Activated CD4-positive, alpha-beta T cell treated with anti-CD3 and anti-CD28 coated beads for 48 hours (primary cell): ENCODE results near the gene LAT.
"Not testable (repeated sequence)": the region's sequence is repeated elsewhere in the genome, so short reads cannot be mapped to it uniquely, and the experiment has no call there.

Experiments
- DNase-seq: peaks from one replicate; pipeline ENCODE4 v3.0.0-alpha.2; 2020

The LAT gene

DNA sequence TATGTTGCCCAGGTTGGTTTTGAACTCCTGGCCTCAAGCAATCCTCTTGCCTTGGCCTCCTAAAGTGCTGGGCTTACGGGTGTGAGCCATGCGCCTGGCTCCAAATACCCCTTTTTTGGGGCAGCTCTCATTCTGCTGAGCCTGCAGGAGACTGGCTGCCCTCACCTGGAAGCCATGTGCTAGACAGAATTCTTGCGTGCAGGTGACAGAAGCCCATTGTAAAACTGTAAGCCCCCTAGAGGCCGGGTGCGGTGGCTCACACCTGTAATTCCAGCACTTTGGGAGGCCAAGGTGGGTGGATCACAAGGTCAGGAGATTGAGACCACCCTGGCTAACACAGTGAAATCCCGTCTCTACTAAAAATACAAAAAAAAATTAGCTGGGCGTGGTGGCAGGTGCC lies 4.5 kb upstream of the LAT start:
- DNase-seq = not testable (repeated sequence)

DNA sequence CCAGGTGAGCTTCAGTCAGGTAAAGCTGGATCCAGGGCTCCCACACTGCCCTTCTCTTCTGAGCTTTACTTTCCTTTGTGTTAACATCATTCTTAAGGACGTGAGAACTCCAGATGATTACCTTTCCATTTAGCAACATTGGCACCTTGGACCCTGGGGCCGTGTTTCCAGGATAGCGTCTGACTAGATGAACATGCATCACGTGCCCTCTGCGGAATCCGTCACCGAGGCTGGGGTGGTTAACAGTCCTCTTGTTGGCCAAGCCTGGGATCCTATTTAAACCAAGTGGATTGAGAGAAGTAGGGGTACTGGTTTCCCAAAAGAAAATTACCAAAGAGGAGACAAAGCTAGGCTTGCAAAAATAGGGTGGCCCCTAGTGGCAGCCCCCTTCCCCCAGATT lies 3.9 kb upstream of the LAT start:
- no peak for DNase-seq

DNA sequence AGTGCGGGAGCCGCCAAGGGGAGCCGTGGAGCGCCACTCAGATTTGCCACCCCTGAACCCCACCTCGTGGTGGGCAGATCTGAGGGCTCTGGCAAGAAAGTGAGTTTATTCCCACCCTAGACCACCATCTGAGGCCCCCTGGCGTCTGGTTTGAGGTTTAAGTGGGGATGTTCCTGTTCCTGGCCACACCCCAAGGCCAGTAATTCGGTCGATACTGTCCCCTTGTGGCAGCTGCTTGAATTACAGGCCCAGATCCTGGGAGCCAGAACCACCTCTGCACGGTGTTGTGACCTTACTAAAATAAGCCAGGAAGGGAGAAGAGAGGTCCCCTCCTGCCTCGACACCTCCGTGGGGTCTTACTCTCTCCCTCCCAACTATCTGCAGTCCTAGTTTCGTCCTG lies 3.3 kb upstream of the LAT start:
- peak; percentile 79 for DNase-seq

DNA sequence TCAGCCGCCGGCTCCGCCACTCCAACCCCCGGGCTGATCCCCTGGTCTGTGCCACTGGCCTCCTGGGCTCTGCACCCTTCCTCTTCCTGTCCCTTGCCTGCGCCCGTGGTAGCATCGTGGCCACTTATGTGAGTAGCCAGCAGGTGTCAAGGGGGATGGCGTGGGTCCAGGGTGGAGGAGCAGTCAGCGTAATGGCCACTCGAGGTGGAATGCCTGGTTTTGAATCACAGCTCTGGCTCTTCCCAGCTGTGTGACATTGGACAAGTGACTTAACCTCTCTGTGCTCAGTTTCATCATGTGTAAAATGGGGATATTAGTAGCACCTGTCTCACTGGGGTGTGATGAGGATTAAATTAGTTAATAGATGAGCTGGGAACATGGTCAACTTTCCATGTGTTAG lies 2.4 kb upstream of the LAT start:
- DNase-seq = no peak

DNA sequence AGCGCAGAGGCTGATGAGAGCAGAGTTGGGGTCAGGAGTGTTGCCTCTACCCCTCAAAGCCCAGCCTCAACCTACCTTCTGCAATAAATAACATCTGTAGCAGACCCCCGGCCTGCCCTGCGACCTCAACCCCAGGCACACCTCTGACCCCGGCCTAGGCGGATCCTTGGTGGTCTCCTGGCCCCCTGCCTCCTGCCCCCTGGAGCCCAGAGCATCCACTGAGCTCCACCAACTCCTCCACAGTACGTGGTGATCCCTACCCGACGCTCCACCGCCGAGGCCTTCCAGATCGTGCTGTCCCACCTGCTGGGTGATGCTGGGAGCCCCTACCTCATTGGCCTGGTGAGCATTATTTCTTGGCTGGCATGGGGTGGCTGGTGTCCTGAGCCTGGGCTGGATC lies 1.9 kb upstream of the LAT start:
- DNase-seq = no peak

DNA sequence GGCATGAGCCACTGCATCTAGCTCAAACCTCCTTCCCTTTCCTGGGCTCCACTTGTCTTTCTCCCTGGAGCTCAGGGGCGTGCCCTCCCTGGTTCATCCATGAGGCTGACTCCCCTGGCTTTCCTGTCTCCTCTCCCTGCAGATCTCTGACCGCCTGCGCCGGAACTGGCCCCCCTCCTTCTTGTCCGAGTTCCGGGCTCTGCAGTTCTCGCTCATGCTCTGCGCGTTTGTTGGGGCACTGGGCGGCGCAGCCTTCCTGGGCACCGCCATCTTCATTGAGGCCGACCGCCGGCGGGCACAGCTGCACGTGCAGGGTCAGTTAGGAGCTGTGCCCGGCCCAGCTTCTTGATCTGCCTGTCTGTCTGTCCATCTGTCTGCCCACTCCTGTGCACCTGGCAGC lies 1.2 kb upstream of the LAT start:
- DNase-seq = no peak

DNA sequence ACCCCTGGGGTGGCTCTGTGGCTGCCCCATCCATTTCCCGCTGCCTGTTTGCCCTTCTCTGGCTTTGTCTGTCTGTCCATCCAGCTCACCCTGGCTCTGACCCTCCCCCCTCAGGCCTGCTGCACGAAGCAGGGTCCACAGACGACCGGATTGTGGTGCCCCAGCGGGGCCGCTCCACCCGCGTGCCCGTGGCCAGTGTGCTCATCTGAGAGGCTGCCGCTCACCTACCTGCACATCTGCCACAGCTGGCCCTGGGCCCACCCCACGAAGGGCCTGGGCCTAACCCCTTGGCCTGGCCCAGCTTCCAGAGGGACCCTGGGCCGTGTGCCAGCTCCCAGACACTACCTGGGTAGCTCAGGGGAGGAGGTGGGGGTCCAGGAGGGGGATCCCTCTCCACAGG lies 761 bp upstream of the LAT start:
- no peak for DNase-seq

DNA sequence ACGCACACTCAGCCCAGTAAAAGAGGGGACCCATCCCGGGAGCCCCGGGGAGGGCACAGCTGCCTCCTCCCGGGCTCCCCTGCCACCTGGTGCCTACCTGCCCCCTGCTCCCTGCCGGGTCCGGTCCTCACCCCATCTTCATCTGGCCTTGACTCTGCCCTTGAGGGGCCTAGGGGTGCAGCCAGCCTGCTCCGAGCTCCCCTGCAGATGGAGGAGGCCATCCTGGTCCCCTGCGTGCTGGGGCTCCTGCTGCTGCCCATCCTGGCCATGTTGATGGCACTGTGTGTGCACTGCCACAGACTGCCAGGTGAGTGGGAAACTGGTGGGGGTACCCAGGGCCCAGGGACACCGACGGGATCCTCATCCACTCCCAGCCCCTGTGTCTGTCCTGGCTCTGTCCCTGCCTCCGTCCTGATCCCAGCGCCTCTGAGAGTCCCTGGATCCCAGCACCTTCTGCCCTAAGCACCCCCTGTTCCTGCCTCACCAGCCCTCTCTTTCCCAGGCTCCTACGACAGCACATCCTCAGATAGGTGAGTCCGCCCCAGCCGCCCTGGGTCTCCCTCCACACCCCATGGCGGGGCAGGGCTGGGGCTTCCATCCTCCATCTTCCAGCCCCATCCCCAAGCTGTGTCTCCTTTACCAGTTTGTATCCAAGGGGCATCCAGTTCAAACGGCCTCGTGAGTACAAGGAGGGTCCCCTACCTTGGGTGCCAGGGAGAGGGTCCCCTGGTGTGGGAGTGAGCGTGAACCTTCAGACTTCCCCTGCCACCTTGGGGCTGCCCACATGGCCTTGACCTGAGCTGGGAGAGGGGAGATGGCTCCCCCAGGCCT lies 574 bp downstream of the LAT start:
- DNase-seq = peak; percentile 44

DNA sequence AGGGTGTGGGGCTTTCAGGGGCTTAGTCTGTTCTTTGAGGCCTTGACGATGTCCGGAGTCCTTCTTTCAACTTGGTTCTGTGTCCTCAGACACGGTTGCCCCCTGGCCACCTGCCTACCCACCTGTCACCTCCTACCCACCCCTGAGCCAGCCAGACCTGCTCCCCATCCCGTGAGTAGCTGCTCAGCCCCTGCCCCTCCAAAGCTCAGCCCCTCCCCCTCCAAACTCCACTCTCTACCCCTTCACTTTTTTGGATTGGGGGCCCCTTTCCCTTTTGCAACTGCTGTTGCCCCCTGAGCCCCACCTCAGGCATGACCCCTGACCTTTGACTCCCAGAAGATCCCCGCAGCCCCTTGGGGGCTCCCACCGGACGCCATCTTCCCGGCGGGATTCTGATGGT lies 1.2 kb downstream of the LAT start:
- DNase-seq = no peak

DNA sequence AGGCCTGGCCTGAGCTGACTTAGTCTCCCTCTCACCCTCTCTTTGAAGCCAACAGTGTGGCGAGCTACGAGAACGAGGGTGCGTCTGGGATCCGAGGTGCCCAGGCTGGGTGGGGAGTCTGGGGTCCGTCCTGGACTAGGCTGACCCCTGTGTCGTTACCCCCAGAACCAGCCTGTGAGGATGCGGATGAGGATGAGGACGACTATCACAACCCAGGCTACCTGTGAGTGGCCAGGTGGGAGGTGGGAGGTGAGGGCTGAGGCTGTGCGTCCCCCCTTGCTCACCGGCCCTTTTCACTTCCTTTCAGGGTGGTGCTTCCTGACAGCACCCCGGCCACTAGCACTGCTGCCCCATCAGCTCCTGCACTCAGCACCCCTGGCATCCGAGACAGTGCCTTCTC lies 1.6 kb downstream of the LAT start:
- DNase-seq = peak; percentile 44

DNA sequence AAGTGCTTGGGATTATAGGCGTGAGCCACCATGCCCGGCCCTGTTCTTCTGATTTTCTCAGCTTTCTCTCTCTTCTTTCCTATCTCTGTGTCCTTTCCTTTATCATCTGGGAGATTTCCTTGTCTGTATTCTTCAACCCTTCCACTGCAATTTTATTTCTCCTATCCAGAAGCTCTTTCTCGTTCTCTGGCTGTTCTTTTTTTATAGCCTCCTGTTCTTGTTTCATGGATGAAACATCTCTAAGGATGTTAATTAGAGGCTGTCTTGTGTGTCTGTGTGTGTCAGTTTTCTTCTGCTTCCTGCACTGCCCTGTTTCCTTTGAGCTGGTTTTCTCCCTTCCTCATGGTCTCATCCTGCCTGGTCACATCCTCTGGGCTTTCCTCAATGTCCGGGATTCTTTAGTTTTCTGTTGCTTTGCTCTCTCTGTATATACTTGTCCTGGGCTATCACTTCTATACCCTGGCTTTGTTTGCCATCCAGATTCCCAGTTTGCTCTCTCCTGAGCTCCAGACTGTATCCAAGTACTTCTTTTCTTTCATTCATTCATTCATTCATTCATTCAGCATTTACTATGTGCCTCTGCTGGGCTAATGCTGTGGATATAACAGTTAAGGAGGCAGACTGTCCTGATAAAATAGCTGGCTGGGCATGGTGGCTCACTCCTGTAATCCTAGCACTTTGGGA lies 2.5 kb downstream of the LAT start:
- DNase-seq = no peak

DNA sequence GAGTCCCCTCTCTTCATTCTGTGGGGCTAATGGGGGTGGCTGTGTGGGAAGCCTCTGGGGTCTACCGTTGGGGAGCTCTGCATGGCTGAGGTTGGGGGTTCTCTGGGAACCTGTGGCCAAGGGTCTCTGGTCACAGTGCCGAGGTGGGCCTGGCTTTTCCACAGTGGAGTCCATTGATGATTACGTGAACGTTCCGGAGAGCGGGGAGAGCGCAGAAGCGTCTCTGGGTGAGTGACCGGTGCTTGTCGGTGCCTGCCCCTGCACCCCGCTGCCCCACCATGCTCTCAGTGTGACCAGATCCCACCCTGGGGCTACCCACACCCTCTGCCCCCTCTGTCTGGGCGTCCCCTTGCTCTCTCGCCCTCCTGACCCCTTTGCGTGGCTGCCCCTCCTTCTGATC lies 4.5 kb downstream of the LAT start:
- no peak for DNase-seq

DNA sequence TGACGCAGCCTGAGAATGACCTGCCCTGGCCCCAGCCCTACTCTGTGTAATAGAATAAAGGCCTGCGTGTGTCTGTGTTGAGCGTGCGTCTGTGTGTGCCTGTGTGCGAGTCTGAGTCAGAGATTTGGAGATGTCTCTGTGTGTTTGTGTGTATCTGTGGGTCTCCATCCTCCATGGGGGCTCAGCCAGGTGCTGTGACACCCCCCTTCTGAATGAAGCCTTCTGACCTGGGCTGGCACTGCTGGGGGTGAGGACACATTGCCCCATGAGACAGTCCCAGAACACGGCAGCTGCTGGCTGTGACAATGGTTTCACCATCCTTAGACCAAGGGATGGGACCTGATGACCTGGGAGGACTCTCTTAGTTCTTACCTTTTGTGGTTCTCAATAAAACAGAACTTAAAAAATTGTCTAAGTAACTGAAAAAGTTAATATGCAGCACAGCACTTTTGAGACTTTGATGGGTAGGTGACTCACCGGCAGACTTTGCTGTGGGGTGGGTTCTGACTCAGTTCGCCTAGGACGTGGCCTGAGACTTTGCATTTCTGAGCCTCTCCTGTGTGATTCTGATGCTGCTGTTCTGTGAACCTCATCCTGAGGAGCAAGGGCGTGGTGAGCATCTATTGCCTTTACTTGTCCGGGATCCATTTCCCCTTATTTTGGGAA lies 5.7 kb downstream of the LAT start:
- DNase-seq = peak; percentile 83

DNA sequence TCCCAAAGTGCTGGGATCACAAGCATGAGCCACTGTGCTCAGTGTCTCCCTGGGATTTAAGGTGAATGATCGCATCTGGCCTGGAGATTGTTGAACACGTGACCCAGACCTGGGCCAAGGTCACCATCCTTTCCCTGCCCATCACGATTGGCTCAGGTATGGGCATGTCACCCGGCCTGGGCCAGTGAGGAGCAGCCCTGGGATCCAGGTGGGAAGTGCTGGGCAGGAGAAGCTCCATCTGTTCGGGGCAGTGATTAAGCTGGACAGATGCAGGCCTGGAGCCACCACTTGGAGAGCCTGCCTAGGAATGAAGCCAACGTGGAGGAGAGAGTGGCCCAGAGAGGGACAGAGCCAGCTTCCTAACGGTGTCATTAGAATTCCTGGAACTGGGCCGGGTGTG lies 6.8 kb downstream of the LAT start:
- DNase-seq = no peak

DNA sequence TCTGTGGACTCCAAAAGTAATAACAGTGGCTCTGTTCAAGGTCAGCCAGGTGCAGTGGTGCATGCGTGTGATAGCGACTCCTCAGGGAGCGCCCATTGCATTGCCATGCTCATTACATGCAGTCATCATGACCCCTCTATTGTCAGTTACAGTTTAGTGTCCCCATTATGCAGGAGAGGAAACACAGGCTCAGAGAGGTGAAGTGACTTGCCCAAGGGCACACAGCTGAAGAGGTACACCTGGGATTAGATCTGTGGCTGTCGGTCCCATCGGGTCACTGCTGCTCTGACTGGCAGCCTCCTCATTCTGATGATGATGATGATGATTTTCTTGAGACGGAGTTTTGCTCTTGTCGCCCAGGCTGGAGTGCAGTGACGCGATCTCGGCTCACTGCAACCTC lies 7.6 kb downstream of the LAT start:
- DNase-seq = no peak

DNA sequence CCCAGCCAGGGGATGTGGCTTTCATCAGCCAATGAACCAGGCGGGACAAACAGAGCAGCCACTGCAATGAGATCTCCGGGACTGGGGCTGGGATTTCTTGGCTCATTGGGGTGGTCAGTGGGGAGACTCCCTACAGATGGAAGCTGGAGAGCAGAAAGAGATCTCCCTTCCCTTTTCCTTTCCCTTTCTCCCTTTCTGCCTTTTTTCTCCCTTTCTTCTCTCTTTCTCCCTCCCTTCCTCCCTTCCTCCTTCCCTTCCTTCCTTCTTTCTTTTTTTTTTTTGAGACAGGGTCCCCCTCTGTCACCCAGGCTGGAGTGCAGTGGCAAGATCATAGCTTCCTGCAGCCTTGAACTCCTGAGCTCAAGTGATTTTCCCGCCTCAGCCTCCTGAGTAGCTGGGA lies 14.0 kb downstream of the LAT start:
- DNase-seq = no peak

DNA sequence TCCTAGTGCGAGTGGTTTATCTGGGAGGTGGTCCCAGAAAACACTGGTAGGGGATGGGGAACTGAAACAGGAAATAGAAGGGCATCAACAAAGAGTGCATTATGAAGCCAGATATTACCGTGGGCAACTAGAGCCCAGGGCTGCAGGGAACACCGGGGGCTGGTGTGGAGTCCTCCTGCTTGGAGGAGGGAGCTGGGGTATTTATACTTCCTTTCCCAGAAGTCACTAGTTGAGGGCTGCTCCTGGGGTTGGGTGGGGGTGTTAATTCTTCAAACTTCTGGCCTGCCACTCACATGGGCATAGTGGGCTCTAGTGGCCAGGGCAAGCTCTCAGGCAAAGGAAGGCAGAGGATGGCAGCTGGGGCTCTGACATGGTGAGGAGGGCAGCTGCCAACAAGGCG lies 14.7 kb downstream of the LAT start:
- DNase-seq = no peak

DNA sequence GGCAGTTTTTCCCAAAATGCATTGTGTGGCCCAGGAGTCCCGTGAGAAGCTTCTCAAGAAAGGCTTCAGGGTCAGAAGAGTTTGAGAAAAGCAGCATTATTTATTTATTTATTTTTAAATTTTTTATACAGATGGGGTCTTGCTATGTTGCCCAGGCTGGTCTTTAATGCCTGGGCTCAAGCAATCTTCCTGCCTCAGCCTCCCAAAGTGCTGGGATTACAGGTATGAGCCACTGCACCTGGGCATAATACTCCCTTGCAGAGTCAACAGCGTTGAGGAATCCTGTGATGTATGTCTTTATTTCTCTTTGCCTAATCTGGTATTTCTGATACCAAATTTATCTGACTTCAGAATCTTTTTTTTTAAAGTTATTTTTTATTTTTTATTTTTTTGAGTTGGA lies 15.2 kb downstream of the LAT start:
- no peak for DNase-seq

DNA sequence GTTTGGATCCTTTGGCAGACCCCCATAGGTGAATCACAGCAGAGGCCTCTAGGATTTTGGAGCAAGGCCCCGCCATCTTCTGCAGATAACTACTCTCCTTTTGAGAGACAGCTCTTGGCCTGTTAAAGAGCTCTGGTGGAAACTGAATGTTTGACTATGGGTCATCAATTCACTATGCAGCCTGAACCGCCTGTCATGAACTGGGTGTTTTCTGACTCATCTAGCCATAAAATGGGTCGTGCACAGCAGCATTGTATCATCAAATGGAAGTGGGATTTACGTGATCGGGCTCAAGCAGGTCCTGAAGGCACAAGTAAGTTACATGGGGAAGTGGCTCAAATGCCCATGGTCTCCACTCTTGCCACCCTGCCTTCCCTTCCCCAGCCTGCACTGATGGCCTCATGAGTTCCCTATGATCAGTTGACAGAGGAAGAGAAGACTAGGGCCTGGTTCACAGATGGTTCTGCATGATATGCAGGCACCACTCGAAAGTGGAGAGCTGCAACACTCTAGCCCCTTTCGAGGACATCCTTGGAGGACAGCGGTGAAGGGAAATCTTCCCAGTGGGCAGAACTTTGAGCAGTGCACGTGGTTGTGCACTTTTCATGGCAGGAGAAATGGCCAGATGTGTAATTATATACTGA lies 19.8 kb downstream of the LAT start:
- DNase-seq = not testable (repeated sequence)

DNA sequence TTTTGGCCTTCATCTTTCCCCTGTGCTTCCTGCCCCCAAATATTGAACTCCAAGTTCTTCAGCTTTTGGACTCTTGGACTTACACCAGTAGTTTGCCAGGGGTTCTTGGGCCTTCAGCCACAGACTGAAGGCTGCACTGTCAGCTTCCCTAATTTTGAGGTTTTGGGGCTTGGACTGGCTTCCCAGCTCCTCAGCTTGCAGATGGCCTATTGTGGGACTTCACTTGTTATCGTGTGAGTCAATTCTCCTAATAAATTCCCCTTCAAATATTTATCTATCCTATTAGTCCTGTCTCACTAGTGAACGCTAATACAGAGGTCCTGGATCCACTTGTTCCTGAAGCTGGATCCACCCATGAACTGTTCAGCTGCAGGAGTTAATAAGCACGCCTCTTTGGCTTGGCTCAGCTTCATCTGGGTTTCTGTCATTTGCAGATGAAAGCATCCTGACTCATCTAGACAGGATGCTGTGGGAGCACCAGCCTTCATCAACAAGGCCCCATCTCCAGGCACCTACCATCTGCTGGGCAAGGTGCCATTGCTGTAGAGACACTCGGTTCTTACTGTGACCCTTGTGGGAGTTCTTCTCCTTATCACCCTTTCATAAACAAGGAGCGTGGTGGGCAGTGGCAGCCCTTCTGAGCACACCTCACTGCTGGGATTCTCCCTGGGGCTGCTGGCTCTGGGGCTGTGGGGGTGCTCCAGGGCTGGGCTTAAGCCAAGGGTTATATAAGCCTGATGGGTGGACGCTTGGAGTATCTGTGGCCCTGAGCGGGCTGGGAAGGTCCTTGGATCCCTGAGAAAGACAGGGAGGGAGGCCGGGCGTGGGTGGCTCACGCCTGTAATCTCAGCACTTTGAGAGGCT lies 23.1 kb downstream of the LAT start:
- peak; percentile 83 for DNase-seq

DNA sequence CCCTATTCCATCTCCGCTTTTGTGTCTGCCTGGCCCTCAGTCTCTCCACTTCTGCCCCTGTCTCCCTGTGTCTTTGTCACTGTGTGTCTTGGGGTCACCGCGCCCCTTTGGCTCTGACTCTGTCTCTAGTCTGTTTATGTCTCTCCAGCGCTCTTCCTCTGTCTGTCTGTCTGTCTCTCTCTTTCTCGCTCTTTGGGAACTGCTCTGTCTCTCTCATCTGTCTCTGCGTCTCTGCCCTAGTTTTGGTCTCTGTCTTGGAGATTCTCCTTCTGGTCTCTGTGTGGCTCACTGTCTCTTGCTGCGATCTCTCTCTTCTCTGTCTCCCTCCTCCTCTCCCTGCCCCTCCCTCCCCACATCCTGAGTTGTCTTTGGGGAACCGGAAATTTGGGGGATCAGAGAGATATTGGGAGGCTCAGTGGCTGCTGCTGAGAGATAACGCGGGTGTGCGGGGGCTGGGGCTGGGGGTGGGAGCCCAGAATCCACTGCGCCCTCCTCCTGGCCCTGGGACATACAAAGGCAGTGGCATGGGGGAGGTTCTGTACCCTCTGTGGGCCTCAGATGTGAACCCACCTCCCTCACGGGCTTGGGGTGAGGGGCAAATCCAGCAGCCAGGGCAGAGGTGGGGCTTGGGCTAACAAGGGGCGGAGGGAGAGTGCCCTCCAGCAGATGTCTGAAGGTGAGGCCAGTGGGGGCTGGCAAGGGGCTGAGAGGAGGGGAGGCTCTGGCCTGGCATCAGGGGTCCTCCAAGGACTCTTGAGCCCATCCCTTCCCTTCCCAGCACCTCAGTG lies 24.4 kb downstream of the LAT start:
- DNase-seq = peak; percentile 60

DNA sequence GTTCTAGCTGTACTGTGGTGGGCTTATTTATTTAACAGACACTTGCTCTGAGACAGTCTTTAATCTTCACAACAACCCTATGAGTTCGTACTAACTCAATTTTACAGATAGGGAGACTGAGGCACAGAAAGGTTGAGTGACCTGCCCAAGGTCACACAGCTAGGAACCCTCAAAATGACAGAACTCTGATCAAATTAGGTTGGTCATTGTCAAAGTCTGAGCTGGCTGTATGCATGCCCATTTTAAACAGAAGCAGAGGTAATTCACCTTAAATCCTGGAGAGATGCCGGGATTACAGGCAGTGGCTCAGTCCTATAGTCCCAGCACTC lies 24.9 kb downstream of the LAT start:
- DNase-seq = no peak
